Esophagus muscularis mucosa (tissue), 4 donors: ENCODE measurements around the gene VWDE. TPM values are rescaled to one million over a fixed set of nuclear protein-coding genes. Genes with fewer than 3 reads are reported as not detected.

Source experiments
- DNase-seq: peaks from one replicate; pipeline ENCODE4 v3.0.0-alpha.2; 2017; ENCODE audit errors: extremely low spot score
- H3K27ac ChIP-seq, 4 donors: fragments of 200-600 bp; sonication (generic); replicated peaks in 1 of 4; 1 replicate in 3 of 4; 2 replicates in 1 of 4; pipeline ENCODE4 v1.5.1; 2016 to 2019; ENCODE audit warnings: mild to moderate bottlenecking in 1 of 4
- H3K27me3 ChIP-seq, 4 donors: fragments of 200-600 bp; sonication (generic); one replicate each; pipeline versions ENCODE4 v1.5.1 to v1.6.0; 2016 to 2019
- H3K36me3 ChIP-seq, 4 donors: fragments of 200-600 bp; sonication (generic); one replicate each; pipeline ENCODE4 v1.5.1; 2016 to 2019
- H3K4me1 ChIP-seq, 4 donors: fragments of 200-600 bp; sonication (generic); one replicate each; pipeline ENCODE4 v1.5.1; 2016 to 2019
- H3K4me3 ChIP-seq, 4 donors: fragments of 200-600 bp; sonication (generic); 1 replicate in 2 of 4; 2 replicates in 2 of 4; pipeline ENCODE4 v1.5.1; 2016 to 2019; ENCODE audit warnings: mild to moderate bottlenecking in 4 of 4, moderate library complexity in 1 of 4
- H3K9me3 ChIP-seq, 4 donors: fragments of 200-600 bp; sonication (generic); 1 replicate in 3 of 4; 2 replicates in 1 of 4; pipeline ENCODE4 v1.5.1; 2016 to 2019
- EP300 ChIP-seq: sonication (generic); formaldehyde crosslinking; IDR thresholded peaks from one replicate; pipeline ENCODE4 v1.6.1; 2017; ENCODE audit warnings: antibody characterized with exemption
- POLR2A ChIP-seq: fragments of 450-650 bp; IDR thresholded peaks from one replicate; pipeline ENCODE4 v1.6.1; 2017; ENCODE audit warnings: antibody characterized with exemption, moderate library complexity, mild to moderate bottlenecking, low read depth
- POLR2AphosphoS5 ChIP-seq, 2 donors: sonication (generic); formaldehyde crosslinking; IDR thresholded peaks; one replicate each; pipeline ENCODE4 v1.6.1; 2017; ENCODE audit warnings: antibody characterized with exemption in 2 of 2
- WGBS: methylation state at CpG from one replicate; pipeline ENCODE4 v1.1.5; 2018; 5-methylcytosine and 5-hydroxymethylcytosine counted together
- intact Hi-C: fragments of 100-400 bp; cut with DNase I; formaldehyde crosslinking; loops from one replicate; pipeline ENCODE4 v1.15.1; 2023
- total RNA-seq, 4 donors: library from RNA; depleted of rRNA; stranded (reverse); fragments of >200 nt; gene quantifications; one replicate each; pipeline versions ENCODE4 v1.1.0 to v1.2.1, GENCODE V29; 2016
- TF ChIP-seq, protein P1 (sequence below), 3 experiments: fragments of 200-600 bp in 2 of 3; fragments of 450-650 bp in 1 of 3; sonication (generic) in 2 of 3; IDR thresholded peaks; one replicate each; pipeline ENCODE4 v1.5.1; 2017 to 2019; ENCODE audit warnings: antibody characterized with exemption in 3 of 3, mild to moderate bottlenecking in 2 of 3, moderate library complexity in 1 of 3

VWDE gene
- total RNA-seq, 4 donors from 2014 or later = not detected

GRCh38 chr7:12320987-12321647, 82.5 kb downstream of the VWDE start:
- Histone ChIP-seq H3K36me3 (no peaks in the 10 kb centered on the region), H3K9me3 (no peaks in the 10 kb centered on the region), H3K27ac (no peak overlapping the region), H3K27me3 (no peaks in the 10 kb centered on the region), H3K4me3 (no peak overlapping the region), H3K4me1 (no peaks in the 10 kb centered on the region)
- no peak for DNase-seq
- WGBS = 84% methylated on average over 2 of the region's 2 CpGs
- intact Hi-C loops = loop anchor here (5.0 to 10.0 kb wide), 2 partner anchors 486 to 894 kb away; partner anchors contain the start of gene THSD7A
- no peak for TF ChIP-seq POLR2AphosphoS5 (IDR thresholded peaks at IDR 0.05)
- TF ChIP-seq, protein P1, sequence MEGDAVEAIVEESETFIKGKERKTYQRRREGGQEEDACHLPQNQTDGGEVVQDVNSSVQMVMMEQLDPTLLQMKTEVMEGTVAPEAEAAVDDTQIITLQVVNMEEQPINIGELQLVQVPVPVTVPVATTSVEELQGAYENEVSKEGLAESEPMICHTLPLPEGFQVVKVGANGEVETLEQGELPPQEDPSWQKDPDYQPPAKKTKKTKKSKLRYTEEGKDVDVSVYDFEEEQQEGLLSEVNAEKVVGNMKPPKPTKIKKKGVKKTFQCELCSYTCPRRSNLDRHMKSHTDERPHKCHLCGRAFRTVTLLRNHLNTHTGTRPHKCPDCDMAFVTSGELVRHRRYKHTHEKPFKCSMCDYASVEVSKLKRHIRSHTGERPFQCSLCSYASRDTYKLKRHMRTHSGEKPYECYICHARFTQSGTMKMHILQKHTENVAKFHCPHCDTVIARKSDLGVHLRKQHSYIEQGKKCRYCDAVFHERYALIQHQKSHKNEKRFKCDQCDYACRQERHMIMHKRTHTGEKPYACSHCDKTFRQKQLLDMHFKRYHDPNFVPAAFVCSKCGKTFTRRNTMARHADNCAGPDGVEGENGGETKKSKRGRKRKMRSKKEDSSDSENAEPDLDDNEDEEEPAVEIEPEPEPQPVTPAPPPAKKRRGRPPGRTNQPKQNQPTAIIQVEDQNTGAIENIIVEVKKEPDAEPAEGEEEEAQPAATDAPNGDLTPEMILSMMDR (IDR thresholded peaks at IDR 0.05) = no peak
- no peak for TF ChIP-seq EP300
- no peak for TF ChIP-seq POLR2A

DNA sequence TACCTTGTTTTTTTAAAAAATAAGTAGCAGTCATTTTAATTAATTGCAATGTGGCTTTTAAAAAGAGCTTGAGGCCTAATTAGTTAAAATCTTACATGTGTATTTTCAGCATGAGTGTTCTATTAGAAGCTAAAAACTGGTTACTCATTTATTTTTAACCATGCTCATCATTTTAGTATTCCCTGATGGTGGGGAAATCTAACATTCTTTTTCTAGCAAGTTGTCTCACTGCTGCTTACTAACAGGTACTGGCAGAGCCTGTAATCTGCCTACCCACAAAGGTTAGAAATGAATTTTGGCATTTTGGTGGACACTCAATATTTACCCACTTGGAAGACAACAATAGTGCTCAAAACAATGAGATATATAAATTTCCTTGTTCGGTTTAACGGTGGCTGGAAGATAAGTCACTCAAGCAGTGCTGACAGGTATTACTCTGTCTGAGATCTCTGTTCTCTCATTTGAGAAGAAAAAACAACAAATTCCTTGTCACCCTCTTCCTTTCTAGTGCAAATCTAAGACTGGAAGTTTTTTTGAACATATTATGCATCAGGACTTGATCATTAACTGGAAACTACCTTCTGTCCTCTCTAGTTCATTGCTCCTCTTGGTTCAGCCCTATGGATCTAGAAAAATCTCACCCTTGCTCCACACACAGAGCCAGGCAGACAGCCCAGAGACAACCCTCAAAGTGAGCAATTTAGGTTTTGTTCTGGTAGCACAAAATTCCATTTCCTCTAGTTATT, 83.3 kb downstream of the VWDE start:
- H3K27me3 ChIP-seq = no peaks in the 10 kb centered on the region
- TF ChIP-seq EP300 = no peak
- no peak for TF ChIP-seq POLR2AphosphoS5 (IDR thresholded peaks at IDR 0.05)
- TF ChIP-seq, protein P1 (IDR thresholded peaks at IDR 0.05) = no peak
- TF ChIP-seq POLR2A = no peak
- no peak overlapping the region for H3K27ac ChIP-seq
- H3K4me1 ChIP-seq = no peaks in the 10 kb centered on the region
- DNase-seq = no peak
- H3K9me3 ChIP-seq = no peaks in the 10 kb centered on the region
- H3K4me3 ChIP-seq = no peak overlapping the region
- intact Hi-C loops = loop anchor here (5.0 to 10.0 kb wide), 2 partner anchors 486 to 893 kb away; partner anchors contain the start of gene THSD7A
- 79% methylated on average over 2 of the region's 2 CpGs for WGBS
- H3K36me3 ChIP-seq = no peaks in the 10 kb centered on the region

DNA sequence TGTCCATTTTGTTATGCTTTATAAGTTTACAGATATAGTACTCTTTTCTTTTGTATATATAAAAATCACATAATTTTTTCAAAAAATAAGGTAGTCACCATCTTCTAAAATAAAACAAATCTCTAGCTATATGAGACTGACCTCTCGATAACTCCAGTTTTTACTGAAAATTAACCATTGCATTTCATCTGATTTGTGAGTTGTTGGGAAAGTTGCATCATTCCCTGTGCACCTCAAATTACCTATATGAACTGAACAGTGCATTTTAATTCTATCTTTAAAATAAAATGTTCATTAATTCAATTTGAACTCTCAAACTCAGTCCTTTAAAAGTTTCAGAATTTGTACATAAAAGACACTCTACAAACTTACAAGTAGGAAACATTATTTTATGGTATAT, 86.0 kb downstream of the VWDE start:
- TF ChIP-seq POLR2AphosphoS5 (IDR thresholded peaks at IDR 0.05) (no peak), EP300 (no peak), POLR2A (no peak)
- TF ChIP-seq, protein P1 (IDR thresholded peaks at IDR 0.05) = no peak
- Histone ChIP-seq H3K9me3 (no peaks in the 10 kb centered on the region), H3K27ac (no peak overlapping the region), H3K4me3 (no peak overlapping the region), H3K36me3 (no peaks in the 10 kb centered on the region), H3K4me1 (no peaks in the 10 kb centered on the region), H3K27me3 (no peaks in the 10 kb centered on the region)
- intact Hi-C loops = no loop called here
- DNase-seq = no peak
- 90% methylated on average over 1 of the region's 1 CpG for WGBS

DNA sequence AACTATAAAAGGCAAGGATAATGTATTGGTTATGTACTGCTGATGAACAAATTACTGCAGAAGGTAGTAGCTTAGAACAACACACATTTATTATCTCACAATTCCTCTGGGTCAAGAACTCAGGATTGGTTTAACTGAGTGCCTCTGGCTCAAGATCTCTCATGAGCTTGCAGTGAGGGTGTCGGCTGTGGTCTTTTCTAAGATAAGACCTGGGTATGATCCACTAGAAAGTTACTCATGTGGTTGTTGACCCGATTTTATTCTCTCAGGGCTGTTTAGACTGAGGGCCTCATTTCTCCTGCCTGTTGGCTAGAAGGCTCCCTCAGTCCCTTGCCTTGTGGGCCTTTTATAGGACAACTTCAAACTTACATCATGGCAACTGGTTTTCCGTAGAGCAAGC, 86.7 kb downstream of the VWDE start:
- WGBS = 93% methylated on average over 3 of the region's 3 CpGs
- no peak for DNase-seq
- H3K4me3 ChIP-seq = no peak overlapping the region
- no peaks in the 10 kb centered on the region for H3K36me3 ChIP-seq
- H3K9me3 ChIP-seq = no peaks in the 10 kb centered on the region
- no peaks in the 10 kb centered on the region for H3K4me1 ChIP-seq
- TF ChIP-seq EP300 = no peak
- no peak for TF ChIP-seq POLR2A
- TF ChIP-seq, protein P1 (IDR thresholded peaks at IDR 0.05) = no peak
- no peak for TF ChIP-seq POLR2AphosphoS5 (IDR thresholded peaks at IDR 0.05)
- intact Hi-C loops = no loop called here
- H3K27me3 ChIP-seq = no peaks in the 10 kb centered on the region
- no peak overlapping the region for H3K27ac ChIP-seq
